Cerebellar cortex (tissue), 1 donor: ENCODE measurements around the gene SPINK2.

Source experiments
- DNase-seq: peaks from one replicate; pipeline ENCODE4 v3.0.0-alpha.2; 2015; ENCODE audit warnings: low spot score

The SPINK2 gene

GRCh38 chr4:56821381-56822243 lies at the start of gene SPINK2:
Gene SPINK2, minus strand, starts transcription at chr4:56821701. Its CDS starts 39 bp downstream, at chr4:56821662.
- DNase-seq: no peak

GRCh38 chr4:56870946-56871345 lies 49.4 kb upstream of the SPINK2 start:
- no peak for DNase-seq

- DNase-seq: no peak
Observed at GRCh38 chr4:56863441-56864139, 42.1 kb upstream of the SPINK2 start.

- DNase-seq: no peak
Observed at GRCh38 chr4:56861360-56861759, 39.9 kb upstream of the SPINK2 start.

- DNase-seq: no peak
Observed at GRCh38 chr4:56860781-56861180, 39.3 kb upstream of the SPINK2 start.

- no peak for DNase-seq
Observed at GRCh38 chr4:56859841-56860240, 38.3 kb upstream of the SPINK2 start.

GRCh38 chr4:56857601-56858309 lies 36.3 kb upstream of the SPINK2 start:
- DNase-seq: no peak

- DNase-seq: no peak
Observed at GRCh38 chr4:56856656-56857055, 35.2 kb upstream of the SPINK2 start.

- DNase-seq: no peak
Observed at GRCh38 chr4:56850910-56851309, 29.4 kb upstream of the SPINK2 start.

- DNase-seq: no peak
Observed at GRCh38 chr4:56844802-56845580, 23.5 kb upstream of the SPINK2 start.

- no peak for DNase-seq
Observed at GRCh38 chr4:56843421-56843899, 22.0 kb upstream of the SPINK2 start.

GRCh38 chr4:56840559-56840958 lies 19.1 kb upstream of the SPINK2 start:
- DNase-seq: no peak

- no peak for DNase-seq
Observed at GRCh38 chr4:56828784-56829535, 7.5 kb upstream of the SPINK2 start.

- no peak for DNase-seq
Observed at GRCh38 chr4:56823933-56824600, 2.6 kb upstream of the SPINK2 start.

GRCh38 chr4:56818797-56819196 lies 2.7 kb downstream of the SPINK2 start:
- no peak for DNase-seq

- no peak for DNase-seq
Observed at GRCh38 chr4:56817840-56818491, 3.5 kb downstream of the SPINK2 start.

- DNase-seq: no peak
Observed at GRCh38 chr4:56806666-56807065, 14.8 kb downstream of the SPINK2 start.

GRCh38 chr4:56804551-56804950 lies 16.9 kb downstream of the SPINK2 start:
- no peak for DNase-seq

GRCh38 chr4:56803471-56803870 lies 18.0 kb downstream of the SPINK2 start:
- no peak for DNase-seq
